Activated CD8-positive, alpha-beta memory T cell treated with anti-CD3 and anti-CD28 coated beads for 24 hours (primary cell): ENCODE measurements around the gene PHACTR1.

ENCODE experiments used
- DNase-seq: peaks from one replicate; pipeline ENCODE4 v3.0.0-alpha.2; 2020

Gene PHACTR1

DNA sequence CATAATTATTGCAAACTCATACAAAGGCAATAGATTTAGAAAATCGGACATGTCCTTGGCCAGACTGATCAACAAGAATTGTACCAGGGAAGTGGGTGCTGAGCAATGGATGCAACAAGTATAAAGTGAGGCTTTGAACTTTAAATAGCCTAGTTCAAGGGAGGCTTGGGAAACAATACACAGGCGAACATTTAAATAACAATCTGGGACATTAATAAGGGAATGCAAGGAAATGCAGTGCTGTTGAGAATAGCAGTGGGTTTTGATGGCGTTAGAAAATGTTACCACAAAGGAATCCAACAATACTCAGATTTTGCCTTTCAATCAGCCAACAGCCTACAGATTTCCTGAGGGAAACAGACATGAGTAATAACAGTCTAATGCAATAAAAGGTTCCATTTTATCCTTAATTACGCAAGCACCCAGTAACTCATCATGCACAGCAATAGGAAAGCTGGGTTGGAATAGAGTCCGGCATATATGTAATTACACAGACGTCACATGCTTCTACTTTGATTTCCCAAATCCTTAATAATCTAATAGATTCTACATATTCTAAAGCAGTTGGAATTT, 134.6 kb downstream of the PHACTR1 start:
- DNase-seq, result no peak

DNA sequence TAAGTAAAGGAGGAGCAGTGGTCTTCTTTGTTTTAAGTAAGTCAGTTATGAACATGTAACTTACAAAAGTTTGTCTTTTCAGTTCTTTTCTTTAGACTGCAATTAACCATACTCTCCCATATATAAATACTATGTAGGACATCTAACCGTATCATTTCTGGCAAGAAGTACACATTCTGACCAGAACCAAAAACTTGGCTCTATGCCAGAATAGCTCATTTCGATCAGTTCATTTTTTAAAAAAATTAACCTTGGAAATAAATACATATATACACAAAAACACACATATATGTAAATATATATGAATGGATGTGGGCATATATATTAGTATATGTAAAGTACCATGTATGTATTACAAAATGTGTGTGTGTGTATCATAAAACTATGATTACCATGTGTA, 145.0 kb downstream of the PHACTR1 start:
- DNase-seq, result no peak

DNA sequence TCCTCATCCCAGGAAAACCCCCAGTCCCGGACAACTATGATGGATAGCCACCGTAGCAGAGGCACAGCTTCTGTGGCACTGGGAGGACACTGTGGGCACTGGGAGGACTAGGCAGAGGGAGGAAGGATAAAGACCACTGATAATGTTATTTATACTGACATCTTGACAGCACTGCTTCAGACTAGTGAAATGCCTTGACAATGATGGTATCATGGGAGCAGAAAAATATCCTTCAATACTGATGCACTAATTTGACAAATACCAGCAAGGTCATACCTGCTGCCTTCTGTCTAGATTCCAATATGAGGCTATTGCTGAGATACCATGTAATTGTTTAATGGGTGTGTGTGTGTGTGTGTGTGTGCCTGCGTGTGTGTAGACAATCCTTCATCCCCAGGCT, 148.6 kb downstream of the PHACTR1 start:
- no peak for DNase-seq

DNA sequence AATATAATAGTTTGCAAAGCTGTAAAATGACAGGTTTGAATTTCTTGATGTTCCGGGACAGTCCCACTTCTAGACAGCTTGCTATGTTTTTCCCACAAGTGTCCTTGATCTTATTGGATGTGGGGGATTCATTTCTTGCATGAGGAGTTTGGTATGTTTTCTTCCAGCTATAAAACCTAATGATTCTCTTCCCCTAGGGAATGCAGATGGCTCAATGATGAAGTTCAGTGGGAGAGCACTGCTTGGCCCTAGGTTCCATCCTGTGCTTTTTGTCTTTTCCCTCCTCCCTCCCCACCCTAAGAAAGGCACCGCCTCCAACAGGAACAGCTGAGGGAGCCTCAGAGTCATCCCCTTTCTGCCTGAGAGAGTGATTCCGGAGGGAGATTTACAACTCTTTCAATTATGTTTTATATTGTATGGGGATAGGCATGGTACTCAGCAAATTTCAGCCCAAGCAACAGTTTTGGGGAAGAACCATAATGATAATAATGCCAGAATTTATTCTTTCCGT, 149.2 kb downstream of the PHACTR1 start:
- DNase-seq, result no peak

DNA sequence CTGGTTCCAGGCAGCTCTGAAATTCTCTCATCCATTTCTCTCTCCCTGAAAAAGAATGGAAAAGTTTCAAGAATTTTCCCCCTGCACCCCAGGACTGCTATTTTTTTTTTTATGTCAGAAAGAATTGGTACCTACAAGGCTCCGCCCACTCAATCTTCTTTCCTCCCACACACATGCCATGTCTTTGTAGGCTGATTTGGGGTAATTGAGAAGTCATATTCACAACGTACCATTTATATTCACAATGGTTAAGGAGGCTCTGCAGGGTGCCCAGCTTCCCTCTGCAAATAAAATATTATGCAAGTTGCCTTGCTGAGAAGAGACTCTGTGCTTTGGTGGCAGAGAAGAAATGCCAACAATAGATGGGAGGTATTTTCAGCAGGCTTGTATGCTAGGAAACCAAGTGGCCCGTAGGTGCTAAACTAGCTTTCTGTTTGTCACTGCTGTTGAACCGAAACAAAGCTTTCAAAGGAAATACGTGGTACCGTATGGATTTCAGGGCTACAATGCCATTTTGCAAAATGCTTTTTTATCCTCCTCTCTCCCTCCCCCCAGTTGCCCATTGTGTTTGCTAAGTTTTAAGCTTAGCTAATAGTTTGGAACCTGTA, 150.0 kb downstream of the PHACTR1 start:
- no peak for DNase-seq

DNA sequence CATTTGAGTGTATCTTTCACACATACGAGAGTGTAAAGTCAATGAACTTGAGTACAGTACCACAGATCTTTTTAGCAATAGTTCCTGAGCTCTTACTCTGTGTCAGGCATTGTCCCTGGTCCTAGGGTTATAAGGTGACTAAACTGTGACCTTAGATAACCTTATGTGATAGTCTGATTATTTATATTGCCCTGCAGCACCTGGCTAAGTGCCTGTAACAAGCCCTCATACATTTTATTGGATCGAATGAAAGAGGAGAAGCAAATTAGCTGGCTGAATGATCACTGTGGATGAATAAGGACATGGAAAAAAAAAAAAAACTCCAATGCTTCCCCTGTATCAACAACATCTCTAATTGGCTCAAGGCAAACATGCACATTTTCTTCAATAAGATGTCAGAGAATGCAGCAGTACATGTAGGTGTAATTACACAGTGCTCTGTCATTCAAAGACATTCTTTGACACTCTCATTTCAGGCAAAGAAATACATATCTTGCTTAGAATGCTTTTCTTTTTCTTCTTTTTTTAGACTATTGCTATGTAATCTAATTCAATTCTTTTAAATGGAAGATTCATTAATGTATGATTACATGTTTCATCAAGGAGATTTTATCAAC, 153.4 kb downstream of the PHACTR1 start:
- DNase-seq, result no peak

DNA sequence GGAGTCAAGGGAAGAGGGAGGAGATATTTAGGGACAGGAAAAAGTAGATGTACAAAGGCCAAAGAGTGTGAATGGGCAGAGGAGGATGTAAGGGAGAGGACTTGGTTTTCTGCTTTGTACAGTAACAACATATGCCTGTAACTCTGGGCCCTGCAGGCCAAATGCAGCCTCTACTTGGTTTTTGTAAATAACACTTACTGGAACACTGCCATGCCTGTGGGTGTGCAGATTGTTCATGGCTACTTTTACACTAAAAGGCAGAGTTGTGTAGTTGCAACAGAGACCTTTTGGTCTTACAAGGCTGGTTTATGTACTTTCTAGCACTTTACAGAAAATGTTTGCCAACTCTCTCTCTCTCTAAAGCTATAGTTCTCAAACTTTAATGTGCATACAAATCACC, 157.1 kb downstream of the PHACTR1 start:
- no peak for DNase-seq

DNA sequence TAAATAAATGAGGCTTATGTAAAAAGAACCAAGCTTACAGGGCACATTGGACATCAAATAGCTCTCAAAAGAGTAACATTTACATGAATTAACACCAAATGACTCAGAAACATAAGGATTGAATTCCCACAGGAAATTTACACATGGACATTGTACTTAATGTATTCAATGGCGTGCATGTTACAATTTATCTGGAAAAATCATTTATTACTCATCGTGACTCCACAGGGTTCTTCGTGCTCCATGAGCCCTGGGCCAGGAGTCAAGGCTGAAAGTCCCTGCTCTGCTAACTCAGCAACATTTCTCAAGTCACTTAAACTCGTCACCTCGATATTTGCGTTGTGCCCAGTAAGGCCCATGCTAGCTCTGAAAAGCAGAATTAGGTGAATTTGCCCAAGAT, 158.5 kb downstream of the PHACTR1 start:
- DNase-seq, result no peak

DNA sequence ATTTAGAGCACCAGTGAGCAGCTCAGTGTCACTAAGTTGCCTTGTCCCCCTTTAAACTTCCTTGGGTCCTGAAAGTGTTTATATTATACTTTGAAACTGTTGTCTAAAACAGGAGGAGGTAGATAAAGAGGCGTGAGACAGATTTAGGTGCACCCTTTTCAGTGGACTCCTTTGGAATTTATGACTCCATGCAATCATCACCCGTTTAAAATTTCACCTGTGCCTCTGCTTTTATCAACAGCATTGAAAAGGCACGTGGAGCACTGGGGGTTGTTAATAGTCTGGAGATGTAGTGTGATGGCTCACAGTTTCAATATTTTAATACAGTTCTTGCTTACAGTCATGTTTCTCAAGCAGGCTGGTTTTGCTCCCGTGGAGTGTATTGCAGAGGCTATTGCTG, 162.2 kb downstream of the PHACTR1 start:
- DNase-seq, result no peak

DNA sequence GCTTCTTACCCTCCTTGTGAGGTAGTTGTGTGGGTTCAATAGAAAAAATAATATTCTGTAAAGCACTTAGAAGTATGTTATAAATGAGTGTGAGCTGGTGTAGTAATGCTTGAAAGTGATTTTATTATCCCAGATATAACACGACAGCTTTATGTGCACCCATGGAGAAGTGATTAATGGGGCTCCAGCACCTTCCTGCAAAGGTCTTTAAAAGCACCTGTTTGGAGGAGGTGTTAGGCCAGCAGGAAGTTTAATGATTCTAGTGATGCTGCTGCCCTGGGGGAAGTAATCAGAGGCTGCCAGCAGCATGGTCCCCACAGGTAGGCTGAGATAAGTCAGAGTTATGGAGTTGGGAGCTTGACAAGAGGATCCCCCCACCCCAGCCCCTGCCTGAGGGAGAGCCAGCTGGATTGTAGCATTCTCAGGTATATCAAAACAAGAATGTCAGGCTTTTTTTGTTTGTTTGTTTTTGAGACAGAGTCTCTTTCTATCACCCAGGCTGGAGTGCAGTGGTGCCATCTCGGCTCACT, 166.3 kb downstream of the PHACTR1 start:
- DNase-seq, result no peak

DNA sequence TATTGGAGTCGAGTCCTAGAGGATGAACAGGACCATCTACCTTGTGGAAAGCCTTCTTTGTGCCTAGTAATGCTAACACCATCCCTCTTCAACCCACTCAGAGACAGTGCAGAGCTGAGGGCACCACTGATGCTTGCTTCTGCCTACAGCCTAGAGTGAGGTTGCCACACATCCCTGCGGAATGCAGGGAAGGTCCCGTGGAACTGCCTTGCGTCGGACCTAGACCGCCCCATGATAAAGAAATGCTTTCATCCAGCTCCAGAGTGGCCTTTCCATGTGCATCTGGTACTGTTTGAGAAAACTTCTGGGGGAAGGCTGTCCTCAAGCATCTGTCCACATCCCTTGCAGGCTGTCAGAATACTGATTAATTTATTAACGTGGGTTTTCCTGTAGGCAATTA, 168.4 kb downstream of the PHACTR1 start:
- no peak for DNase-seq

DNA sequence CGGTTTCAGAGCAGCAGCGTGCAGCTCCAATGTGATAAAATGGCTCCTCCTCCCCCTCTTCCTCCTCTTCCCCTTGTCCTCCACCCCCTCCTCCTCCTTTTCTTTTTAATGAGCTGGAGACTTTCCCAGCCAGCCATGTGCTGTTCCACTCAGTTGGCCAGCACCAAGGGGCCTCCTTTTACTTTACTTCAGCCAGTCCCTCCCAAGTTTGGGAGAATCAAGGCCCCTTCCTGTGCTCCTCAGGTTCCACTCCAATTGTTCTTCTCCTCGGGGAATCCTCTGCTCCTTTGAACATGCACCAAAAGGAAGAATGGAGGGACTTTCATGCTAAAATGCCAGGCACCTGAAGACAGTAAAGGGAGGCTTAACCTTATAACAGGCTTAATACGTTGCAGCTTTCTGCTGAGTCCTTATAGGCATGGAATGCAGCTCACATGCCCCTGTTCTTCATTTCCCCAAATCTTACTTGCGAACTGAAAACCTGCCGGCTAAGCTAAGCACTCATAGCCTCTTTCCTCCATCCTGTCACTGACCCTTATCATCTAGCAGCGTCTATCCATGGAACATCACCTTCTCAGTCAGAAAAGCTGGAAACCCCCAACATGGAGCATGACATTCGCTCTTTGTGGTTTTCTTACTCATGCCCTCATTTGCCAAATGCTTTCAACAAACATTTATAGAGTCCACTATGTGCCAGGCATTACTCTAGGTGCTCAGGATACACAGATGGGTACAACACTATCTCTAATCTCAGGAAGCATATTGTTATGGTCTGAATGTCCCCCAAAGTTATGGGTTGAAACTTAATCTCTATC, 170.6 kb downstream of the PHACTR1 start:
- no peak for DNase-seq

DNA sequence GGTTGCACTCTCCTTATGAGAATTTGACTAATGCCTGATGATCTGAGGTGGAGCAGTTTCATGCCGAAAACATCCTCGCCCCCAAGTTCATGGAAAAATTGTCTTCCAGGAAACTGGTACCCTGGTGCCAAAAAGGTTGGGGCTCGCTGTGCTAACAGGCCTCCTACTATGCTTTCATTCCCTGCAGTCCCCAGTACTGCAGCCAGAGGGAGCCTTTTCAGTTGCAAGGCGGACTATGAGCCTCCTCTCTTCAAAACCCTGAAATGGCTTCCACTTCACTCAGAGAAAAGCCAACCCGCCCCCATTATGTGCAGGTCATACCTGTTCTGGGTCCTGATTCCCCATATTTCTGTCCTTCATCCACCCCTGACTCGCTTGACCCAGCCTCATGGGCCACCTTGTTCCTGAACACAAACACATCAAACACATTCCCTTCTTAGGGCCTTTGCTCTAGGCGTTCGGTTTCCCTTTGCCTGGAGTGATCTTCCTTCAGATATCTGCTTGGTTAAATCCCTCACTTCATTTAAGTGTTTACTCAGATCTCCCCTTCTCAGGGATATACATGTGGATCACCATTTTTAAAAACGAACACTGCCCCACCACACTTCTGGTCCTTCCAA, 173.7 kb downstream of the PHACTR1 start:
- peak; percentile 59 for DNase-seq

DNA sequence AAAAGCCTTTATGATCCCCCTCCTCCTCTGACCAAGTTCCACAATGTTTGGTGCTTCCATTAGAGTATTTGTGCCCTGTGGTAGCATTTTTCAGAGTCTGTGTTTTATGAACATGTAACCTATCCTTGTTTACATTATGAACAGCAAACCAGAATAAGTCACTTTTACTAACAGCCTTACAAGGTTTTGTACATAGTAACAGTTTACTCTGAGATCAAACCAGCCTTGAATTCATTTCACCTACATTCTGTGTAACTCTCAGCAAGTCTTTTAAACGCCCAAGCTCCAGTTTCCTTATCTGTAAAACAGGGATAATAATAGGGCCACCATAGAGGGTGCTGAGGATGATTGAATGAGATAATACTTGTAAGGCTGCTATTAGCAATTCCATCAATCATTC, 175.0 kb downstream of the PHACTR1 start:
- DNase-seq, result no peak

DNA sequence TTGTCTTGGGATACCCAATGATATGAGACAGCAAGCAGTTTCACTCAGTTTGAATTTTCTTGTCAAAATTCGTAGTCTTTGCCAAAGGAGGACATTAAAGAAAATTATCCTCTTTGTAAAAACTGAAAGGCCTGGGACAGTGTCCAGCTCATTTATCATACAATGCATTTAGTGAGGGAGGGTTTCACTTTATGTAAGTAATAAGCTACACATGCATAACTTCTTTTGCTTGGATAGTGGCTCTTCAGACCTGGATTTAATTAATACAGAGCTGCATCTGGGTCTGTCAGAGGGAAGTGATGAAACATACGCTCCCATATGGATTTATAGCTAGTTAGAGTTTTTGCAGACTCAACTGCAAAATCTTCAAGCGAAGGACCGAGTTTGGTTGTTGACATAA, 175.6 kb downstream of the PHACTR1 start:
- no peak for DNase-seq

DNA sequence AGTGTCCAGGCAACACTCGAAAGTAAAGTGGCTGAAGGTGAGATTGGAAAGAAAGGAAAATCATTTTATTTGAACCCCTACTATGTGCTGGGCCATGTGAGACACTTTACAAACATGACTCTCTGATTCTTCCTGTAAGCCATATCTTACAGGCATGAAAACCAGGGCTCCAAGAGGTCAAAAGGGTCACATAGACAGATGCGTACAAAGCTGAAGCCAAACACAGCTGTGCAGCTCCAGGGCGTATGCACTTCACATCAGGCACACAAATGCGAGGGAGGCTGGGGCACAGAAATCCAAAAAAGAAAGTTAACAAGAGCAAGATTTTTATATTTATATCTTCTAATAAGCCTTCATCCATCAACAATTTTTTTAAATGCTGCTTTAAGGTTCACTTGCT, 176.5 kb downstream of the PHACTR1 start:
- DNase-seq, result no peak

DNA sequence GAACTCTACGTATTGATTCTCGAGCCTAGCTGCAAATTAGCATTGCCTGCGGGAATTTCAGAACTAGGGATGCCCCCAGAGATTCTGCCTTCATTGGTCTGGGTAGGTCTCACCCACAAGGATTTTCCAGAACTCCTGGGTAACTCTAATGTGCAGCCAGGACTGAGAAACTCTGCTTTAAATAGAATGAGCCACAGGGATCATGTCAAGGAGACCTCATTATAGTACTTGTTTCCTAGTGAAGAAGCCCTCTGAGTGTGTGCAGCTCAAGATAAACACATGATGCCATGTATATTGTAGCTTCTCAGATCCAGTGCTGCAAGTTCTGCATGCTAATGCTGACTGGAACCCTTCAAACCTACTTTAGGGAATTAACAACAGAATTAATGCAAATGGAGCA, 179.2 kb downstream of the PHACTR1 start:
- DNase-seq, result no peak

DNA sequence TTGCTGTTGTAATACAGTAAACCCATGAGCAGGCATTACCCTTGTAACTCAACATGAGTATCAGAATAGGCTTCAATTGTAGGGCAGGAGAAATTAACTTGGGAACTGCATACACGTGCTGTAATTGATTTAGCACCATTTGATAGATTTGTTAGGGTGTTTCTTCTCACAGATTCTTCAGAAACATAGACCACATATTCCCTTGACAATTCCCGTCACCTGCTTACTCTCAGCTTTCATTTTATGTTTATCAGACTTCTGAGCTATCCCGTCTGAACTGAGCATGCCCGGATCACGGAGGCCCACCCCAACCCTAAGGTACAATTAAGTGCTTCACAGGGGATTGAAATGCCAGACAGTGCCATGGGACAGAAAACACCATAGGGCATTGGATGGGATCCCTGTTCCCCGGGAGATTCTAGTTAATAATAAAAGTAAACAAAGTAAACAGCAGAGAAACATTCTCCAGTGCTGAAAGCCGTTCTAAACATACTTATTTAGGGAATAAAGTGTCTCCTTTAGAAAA, 179.7 kb downstream of the PHACTR1 start:
- no peak for DNase-seq

DNA sequence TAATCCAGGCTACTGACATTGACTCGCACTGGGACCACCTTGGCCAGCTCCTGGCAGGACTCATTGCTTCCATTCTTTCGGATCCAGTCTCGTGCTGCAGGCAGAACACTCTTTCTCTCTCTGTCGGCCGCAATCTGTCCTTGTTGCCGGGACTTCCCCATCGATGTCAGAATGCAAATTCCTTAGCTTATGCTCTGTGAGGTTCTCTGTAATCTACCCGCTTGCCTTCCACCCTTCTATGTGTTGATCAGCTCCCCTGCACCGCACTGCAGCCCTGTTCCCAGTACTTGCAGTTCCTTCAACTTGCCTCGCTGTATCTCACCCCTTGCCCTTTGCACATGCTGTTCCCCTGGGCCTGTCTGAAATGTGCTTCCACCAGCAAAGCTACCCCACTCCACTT, 182.0 kb downstream of the PHACTR1 start:
- DNase-seq, result no peak

DNA sequence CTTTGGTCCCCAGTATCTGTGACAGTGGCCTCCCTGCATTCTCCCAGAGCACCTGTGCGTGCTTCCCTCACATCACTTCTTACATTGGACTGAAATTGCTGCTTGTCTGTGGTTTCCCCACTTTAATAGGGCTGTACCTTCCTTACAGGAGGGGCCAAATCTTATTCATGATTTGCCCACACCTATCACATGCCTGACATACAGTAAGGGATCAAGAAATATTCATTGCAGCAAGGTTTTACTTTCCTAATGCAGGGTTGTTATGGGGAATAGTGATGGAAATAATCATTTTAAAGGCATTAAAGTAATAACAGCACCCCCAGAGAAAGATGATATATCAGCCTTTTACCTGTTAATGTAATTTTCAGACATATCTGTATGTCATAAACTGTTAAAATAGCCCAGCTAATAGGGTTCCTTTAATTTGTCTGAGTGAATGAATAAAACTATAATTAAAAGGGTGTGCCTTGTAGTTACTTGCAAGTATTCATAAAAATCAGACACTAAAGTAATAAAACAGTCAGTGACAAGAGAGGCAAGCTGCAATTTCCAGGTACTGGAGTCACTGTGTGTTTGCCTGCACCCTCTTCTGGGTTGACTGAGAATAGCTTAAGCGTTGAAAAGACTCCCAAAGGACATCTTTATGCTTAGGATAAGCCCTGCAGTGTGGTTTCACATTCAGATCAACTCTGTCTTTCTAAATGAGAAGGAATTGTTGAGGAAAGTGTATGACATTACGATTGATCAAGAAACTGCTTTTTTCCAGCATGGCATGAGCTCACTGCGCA, 182.7 kb downstream of the PHACTR1 start:
- DNase-seq, result no peak

DNA sequence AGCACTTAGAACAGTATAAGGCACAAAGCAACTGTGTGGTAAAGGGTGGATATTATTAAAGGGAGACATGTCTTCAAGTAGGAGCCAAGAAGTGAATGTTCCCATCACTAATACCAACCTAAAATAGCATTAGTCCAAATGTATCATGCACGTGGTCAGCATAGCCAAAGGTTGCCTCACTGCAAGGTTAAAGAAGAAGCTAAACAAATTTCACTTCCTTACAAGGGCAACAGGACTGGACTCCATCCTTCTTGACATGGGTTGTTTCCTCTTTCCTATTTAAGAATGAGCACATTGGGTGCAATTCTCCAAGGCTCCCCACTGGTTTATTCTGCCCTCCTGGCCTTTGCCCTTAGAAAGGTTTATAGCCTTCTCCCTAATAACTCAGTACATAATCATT, 186.7 kb downstream of the PHACTR1 start:
- no peak for DNase-seq

DNA sequence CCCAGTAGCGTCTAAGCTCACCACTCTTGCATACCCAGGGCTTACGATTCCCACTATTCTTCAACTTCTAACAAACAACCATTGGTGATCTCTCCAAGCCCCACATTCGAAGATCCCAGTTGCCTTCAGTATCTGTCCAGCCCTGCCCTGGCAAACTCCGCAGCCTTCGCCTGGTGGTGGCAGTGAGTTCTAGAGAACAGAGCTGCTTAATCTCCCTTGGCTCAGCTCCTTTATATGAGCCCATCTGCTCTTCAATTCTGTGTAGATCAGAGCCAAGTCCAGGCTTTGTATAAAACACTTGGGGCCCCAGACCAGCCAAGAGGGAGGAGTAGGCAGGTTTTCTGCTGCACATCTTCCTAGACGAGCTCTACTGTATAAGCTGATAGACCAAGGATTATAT, 193.3 kb downstream of the PHACTR1 start:
- DNase-seq, result no peak
